Motor neuron (in vitro differentiated cells): ENCODE results near the gene RIN3. TPM values are rescaled to one million over a fixed set of nuclear protein-coding genes. Genes with fewer than 3 reads are reported as not detected.
A peak's percentile ranks its signal among the peaks of the same experiment; 100 is the strongest.

Source experiments
- ATAC-seq, 8 experiments: fragments of 200-7000 bp; cut with Tn5 transposase; replicated peaks in 6 of 8; 2 replicates each; pipeline ENCODE4 v1.8.0; 2021; ENCODE audit warnings: mild to moderate bottlenecking in 8 of 8, moderate library complexity in 8 of 8
- H3K27ac ChIP-seq, 2 donors: fragments of 250-450 bp; sonication (Bioruptor Pico); 2 replicates each; pipeline ENCODE4 v1.9.0; 2021; ENCODE audit warnings: antibody characterized with exemption in 2 of 2, mild to moderate bottlenecking in 2 of 2, moderate library complexity in 1 of 2
- H3K4me1 ChIP-seq, 2 donors: fragments of 250-450 bp; sonication (Bioruptor Pico); replicated peaks in 1 of 2; 2 replicates each; pipeline ENCODE4 v1.6.1; 2021; ENCODE audit warnings: antibody characterized with exemption in 2 of 2, mild to moderate bottlenecking in 2 of 2, moderate library complexity in 1 of 2
- H3K4me3 ChIP-seq, 5 donors: fragments of 250-450 bp; sonication (Bioruptor Pico); 2 replicates each; pipeline ENCODE4 v1.9.0; 2021; ENCODE audit warnings: antibody characterized with exemption in 5 of 5, mild to moderate bottlenecking in 5 of 5, moderate library complexity in 4 of 5
- WGBS, 10 experiments: fragments of 450-650 bp; shearing (Covaris generic); methylation state at CpG; one replicate each; pipeline ENCODE4 v1.0.0; 2022; 5-methylcytosine and 5-hydroxymethylcytosine counted together
- in situ Hi-C, 9 experiments: fragments of 400-800 bp; cut with MboI; loops; one replicate each; pipeline ENCODE4 v1.15.0; 2021; ENCODE audit warnings: low sequenced_read_pairs in 9 of 9, low pct_unique_long_range_greater_than_20kb in 2 of 9; ENCODE audit not compliant: unreplicated experiment in 9 of 9
- total RNA-seq, 8 experiments: library from RNA; unstranded; fragments of 300-600 nt; gene quantifications; 2 replicates each; pipeline versions ENCODE4 v1.2.3 to v1.2.4, GENCODE V29; 2022

Gene RIN3
- total RNA-seq, 8 experiments from 2014 or later, result 0.21 to 23.9 (median 2.3) TPM

DNA sequence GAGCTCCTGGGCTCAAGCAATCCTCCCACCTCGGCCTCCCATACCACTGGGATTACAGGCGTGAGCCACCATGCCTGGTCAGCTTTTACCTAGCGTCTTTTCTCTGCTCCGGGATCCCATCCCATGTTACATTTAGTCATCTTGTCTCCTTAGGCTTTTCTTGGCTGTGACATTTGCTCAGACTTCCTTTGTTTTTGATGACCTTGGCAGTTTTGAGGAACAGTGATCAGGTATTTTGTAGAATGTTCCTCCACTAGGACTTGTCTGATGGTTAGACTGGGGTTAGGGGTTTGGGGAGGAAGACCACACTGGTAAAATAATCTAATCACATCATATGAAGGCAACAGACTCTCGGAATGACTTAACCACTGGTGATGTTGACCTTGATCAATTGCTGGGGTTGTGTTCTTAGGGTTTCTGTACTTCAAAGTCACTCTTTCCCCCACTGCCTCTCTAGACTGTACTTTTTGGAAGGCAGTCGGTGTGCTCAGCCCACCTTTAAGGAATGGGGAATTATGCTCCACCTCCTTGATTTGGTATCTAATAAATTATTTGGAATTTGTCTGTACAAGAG is 48.4 kb downstream of the RIN3 start:
- Histone ChIP-seq H3K4me1 (no peaks in the 10 kb centered on the region), H3K27ac (no peak overlapping the region), H3K4me3 (no peak overlapping the region)
- in situ Hi-C loops, result no loop called here
- WGBS, 10 experiments, result 87 to 100% (median 95%) methylated on average over 1 to 6 of the region's 6 CpGs
- ATAC-seq, result no peak

DNA sequence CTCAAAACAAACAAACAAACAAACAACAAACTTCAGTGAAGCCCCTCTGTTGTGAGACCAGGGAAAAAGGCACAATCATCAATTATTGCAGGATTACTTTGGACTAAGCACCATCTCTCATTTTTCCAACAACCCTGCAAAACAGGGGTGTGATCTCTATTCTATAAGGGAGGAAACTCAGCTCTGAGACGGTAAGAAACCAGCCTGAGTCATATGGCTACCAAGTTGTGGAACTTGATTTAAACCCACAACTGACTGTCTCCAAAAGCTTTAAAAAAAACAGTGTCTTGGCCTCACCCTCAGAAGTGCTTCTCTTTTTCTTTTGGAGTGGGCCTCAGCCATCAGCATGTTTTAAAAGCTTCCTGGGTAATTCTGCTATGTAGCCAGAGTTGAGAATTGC is 49.8 kb downstream of the RIN3 start:
- no peaks in the 10 kb centered on the region for H3K4me1 ChIP-seq
- H3K4me3 ChIP-seq, result no peak overlapping the region
- peak in 2 of 8 experiments; percentile 44 to 60 for ATAC-seq
- in situ Hi-C loops, result no loop called here
- 20 to 100% (median 83%) methylated on average over 1 of the region's 1 CpG; no CpG with 5 or more reads in 6 of the 10 experiments for WGBS, 10 experiments
- H3K27ac ChIP-seq, result no peak overlapping the region

GRCh38 chr14:92563765-92564285 is 50.2 kb downstream of the RIN3 start:
- in situ Hi-C loops, result no loop called here
- Histone ChIP-seq H3K27ac (no peak overlapping the region), H3K4me3 (no peak overlapping the region), H3K4me1 (no peaks in the 10 kb centered on the region)
- 57 to 100% (median 84%) methylated on average over 1 of the region's 1 CpG; no CpG with 5 or more reads in 2 of the 10 experiments for WGBS, 10 experiments
- ATAC-seq, result no peak

GRCh38 chr14:92564344-92565039 is 50.9 kb downstream of the RIN3 start:
- ATAC-seq, result no peak
- H3K4me3 ChIP-seq, result no peak overlapping the region
- WGBS, 10 experiments, result 40 to 100% (median 80%) methylated on average over 1 to 9 of the region's 13 CpGs; no CpG with 5 or more reads in 1 of the 10 experiments
- H3K27ac ChIP-seq, result no peak overlapping the region
- in situ Hi-C loops, result no loop called here
- H3K4me1 ChIP-seq, result no peaks in the 10 kb centered on the region

DNA sequence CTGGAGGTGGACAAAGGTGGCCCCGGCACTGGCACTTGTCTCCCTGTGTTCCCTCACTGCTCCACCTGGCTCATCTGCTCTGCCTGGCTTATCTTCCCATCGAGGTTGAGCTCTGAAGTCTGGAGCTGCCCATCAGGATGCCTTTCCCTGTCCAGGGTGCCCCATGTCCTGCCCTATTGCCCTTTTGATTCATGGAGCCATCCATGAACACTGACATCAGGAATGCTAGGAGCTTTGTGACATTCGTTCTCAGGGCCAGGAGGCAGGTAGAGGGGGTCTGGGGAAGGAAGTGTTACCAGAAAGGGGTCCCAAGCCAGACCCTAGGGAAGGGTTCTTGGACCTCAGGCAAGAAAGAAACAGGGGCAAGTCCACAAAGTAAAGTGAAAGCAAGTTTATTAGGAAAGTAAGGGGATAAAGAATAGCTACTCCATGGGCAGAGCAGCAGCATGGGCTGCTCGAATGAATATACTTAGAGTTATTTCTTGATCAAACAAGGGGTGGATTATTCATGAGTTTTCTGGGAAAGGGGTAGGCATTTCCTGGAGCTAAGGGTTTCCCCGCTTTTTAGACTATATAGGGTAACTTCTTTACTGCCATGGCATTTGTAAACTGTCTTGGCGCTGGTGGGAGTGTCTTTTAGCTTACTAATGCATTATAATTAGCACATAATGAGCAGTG is 51.6 kb downstream of the RIN3 start:
- WGBS, 10 experiments, result 70 to 100% (median 82%) methylated on average over 1 to 4 of the region's 6 CpGs; no CpG with 5 or more reads in 3 of the 10 experiments
- Histone ChIP-seq H3K4me3 (no peak overlapping the region), H3K27ac (no peak overlapping the region), H3K4me1 (no peaks in the 10 kb centered on the region)
- in situ Hi-C loops, result no loop called here
- peak in 3 of 8 experiments; percentile 32 to 86 (median 63) for ATAC-seq

DNA sequence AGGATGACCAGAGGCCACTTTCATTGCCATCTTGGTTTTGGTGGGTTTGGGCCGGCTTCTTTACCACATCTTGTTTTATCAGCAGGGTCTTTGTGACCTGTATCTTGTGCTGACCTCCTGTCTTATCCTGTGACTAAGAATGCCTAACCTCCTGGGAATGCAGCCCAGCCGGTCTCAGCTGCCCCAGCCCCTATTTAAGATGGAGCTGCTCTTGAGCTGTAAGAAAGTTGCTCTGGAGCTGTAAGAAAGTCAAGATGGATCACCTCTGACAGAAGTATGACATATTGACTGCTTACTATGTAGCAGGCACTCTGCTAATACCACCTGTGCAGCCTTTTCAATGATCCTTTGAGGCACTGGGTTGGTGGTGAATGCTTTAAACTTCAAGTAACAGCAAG is 52.1 kb downstream of the RIN3 start:
- in situ Hi-C loops, result no loop called here
- ATAC-seq, result no peak
- whole genome bisulfite sequencing, 10 experiments, result 80 to 100% (median 83%) methylated on average over 1 of the region's 2 CpGs; no CpG with 5 or more reads in 3 of the 10 experiments
- H3K27ac ChIP-seq, result no peak overlapping the region
- H3K4me3 ChIP-seq, result no peak overlapping the region
- H3K4me1 ChIP-seq, result no peaks in the 10 kb centered on the region

GRCh38 chr14:92567173-92567725 is 53.7 kb downstream of the RIN3 start:
- ATAC-seq, result no peak
- in situ Hi-C loops, result no loop called here
- H3K4me3 ChIP-seq, result no peak overlapping the region
- no peaks in the 10 kb centered on the region for H3K4me1 ChIP-seq
- WGBS, 10 experiments, result 78 to 100% (median 85%) methylated on average over 1 to 2 of the region's 2 CpGs; no CpG with 5 or more reads in 6 of the 10 experiments
- no peak overlapping the region for H3K27ac ChIP-seq

- in situ Hi-C loops, result no loop called here
- H3K4me1 ChIP-seq, result no peaks in the 10 kb centered on the region
- H3K4me3 ChIP-seq, result no peak overlapping the region
- WGBS, 10 experiments, result 47 to 100% (median 79%) methylated on average over 2 to 8 of the region's 16 CpGs; no CpG with 5 or more reads in 3 of the 10 experiments
- ATAC-seq, result no peak
- no peak overlapping the region for H3K27ac ChIP-seq
Observed at GRCh38 chr14:92568621-92569479, 55.3 kb downstream of the RIN3 start.

- 84 to 100% (median 93%) methylated on average over 1 to 6 of the region's 6 CpGs; no CpG with 5 or more reads in 1 of the 10 experiments for WGBS, 10 experiments
- no peak for ATAC-seq
- Histone ChIP-seq H3K27ac (no peak overlapping the region), H3K4me1 (no peaks in the 10 kb centered on the region), H3K4me3 (no peak overlapping the region)
- in situ Hi-C loops, result no loop called here
Observed at GRCh38 chr14:92570674-92571262, 57.2 kb downstream of the RIN3 start.

DNA sequence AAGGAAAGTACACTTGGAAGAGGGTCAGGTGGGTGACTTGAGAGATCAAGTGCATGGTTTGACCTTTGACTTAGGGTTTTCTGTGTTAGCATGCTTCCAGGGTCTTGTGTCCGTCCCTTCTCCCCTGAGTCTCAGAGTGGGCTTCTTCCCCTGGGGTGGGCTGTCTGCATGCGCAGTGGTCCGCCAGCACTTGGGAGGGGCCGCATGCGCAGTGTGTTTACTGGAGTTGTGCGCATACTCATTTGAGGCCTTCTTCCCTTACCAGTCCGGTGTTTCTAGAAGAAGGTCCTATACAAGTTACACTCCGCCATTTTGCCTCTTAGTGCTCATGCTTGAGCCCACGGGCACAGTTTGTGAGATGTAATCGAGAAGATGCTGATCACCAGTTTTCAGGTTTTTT is 58.5 kb downstream of the RIN3 start:
- H3K4me1 ChIP-seq, result no peaks in the 10 kb centered on the region
- 79 to 98% (median 90%) methylated on average over 5 to 9 of the region's 10 CpGs; no CpG with 5 or more reads in 5 of the 10 experiments for whole genome bisulfite sequencing, 10 experiments
- H3K4me3 ChIP-seq, result no peak overlapping the region
- in situ Hi-C loops, result no loop called here
- no peak for ATAC-seq
- no peak overlapping the region for H3K27ac ChIP-seq

- no peak overlapping the region for H3K27ac ChIP-seq
- no peaks in the 10 kb centered on the region for H3K4me1 ChIP-seq
- no peak for ATAC-seq
- in situ Hi-C loops, result no loop called here
- no peak overlapping the region for H3K4me3 ChIP-seq
- 76 to 100% (median 89%) methylated on average over 1 to 8 of the region's 8 CpGs for WGBS, 10 experiments
Observed at GRCh38 chr14:92573761-92574498, 60.3 kb downstream of the RIN3 start.
